SK-MEL-5 (cell line): Measurements from ENCODE around the gene ZNF550. TPM values are rescaled to one million over a fixed set of nuclear protein-coding genes. Genes with fewer than 3 reads are reported as not detected.
A peak's percentile ranks its signal among the peaks of the same experiment; 100 is the strongest.
"Not testable (repeated sequence)": the region's sequence is repeated elsewhere in the genome, so short reads cannot be mapped to it uniquely, and the experiment has no call there.

Source experiments
- DNase-seq: peaks from one replicate; pipeline ENCODE4 v3.0.0-alpha.2; 2016; ENCODE audit warnings: low read depth, low spot score
- in situ Hi-C: cut with HindIII; loops from 2 replicates; pipeline ENCODE4 v1.10.0; 2016; ENCODE audit warnings: low sequenced_read_pairs, high pct_unique_total_duplicates, low pct_unique_long_range_greater_than_20kb
- total RNA-seq: library from RNA; depleted of rRNA; stranded (reverse); fragments of >200 nt; shearing (Covaris generic); gene quantifications from 2 replicates; pipeline ENCODE4 v1.2.3, GENCODE V29; 2014

ZNF550 gene
- total RNA-seq, 1 experiment from 2014 or later: 7.1 TPM

DNA sequence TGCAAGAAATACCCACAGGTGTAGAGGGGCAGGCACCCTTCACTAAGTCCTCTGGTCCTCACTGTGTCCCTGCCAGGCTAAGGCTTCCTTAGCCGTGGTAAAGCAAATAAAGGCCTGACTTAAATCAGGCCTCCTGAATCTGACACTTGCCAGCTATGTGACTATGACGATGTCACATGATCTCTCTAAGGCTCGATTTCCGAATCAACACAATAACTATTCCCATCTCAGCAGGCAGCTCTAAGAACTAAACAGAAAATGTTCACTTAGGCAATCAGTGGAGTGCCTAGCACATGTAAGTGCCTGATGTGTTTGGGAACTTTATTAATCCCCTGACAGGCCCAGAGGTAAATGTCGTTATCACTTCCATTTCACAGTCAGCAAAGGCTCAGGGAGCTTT lies 2.0 kb downstream of the ZNF550 start:
- in situ Hi-C loops: no loop called here
- DNase-seq: no peak

DNA sequence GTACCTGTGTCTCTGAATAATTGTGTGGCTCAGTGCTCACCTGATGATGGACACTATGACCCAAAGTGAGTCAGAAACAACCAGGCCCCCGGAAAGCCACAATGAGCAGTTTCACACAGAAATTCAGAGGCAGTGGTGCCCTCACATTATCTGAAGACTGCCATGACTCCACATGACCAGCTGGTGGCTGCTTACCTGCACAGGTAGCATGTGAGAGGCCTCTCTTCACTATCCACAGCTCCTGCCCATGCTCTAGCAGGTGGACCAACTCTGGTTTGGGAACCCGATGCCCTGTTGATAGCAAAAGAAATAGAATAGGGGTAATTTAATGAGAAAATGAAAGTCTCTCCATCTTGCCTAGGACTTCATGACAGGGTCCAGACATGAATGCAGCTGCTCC lies 7.2 kb downstream of the ZNF550 start:
- DNase-seq: no peak
- in situ Hi-C loops: no loop called here

DNA sequence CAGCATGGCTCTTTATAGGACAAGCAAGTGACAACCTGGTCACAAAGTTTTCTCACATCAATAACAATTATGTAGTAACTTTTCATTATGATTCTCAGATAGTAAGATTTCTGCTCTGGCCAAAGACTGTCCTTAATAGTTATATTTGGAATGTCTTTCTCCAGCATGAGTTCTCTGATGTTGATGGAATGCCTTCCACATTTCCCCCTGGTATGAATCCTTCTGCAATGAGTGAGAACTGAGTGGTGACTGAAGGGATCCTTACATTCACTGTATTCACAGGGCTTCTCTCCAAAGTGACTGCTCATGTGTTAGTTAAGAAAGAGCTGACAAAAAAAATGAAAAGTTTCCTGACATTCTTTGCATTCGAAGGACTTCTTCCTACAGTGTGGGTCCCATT lies 13.2 kb downstream of the ZNF550 start:
- in situ Hi-C loops: no loop called here
- no peak for DNase-seq

DNA sequence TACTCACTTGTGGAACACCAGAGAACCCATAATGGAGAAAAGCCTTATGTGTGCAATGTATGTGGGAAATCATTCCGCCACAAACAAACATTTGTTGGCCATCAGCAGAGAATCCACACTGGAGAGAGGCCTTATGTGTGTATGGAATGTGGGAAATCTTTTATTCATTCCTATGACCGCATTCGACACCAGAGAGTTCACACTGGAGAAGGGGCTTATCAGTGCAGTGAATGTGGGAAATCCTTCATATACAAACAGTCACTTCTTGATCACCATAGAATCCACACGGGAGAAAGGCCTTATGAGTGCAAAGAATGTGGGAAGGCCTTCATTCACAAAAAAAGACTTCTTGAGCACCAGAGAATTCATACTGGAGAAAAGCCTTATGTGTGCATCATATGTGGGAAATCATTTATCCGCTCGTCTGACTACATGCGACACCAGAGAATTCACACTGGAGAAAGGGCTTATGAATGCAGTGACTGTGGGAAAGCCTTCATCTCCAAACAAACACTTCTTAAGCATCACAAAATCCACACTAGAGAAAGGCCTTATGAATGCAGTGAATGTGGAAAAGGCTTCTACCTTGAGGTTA lies 21.6 kb downstream of the ZNF550 start:
- DNase-seq: no peak
- in situ Hi-C loops: no loop called here

DNA sequence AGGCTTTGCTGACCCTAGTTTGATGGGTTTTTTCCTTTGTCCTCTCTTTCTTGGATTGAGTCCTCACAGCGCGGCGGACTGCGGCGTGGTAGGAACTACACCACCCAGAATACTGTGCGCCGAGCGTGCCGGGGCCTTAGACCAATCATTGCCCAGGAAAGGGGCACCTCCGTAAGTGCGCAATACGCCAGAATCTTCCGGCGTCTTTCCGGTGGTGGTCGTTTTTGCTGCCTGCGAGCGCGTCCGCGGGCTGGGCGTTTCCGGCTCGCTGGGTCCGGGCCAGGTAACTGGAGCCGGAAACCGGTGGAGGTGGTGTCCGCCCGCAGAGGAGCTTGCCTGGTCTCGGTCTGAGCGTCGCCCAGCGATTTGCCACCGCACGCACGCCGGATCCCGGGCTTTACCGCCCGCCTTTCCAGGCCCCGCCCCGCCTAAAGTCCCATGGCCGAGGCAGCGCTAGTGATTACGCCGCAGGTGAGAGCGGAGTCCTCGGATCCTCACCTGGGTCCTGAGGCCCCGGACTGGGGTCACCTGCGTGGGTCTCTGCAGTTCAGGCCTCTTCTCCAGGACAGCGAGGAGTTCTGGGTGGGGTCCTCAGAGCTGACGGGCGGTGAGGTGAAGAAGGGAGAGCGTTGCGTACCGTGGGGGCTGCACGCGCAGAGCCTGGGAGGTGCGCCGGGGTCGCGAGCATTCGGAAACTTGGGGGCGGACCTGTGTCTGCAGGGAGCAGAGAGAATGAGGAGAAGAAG lies 32.4 kb downstream of the ZNF550 start, which contains the start of gene ZNF549:
ZNF549 (plus strand) TSS at position 221 of the 746 bp plus-strand sequence; CDS start at position 439, 218 bp downstream.
- peak; percentile 91 for DNase-seq
- in situ Hi-C loops: no loop called here

DNA sequence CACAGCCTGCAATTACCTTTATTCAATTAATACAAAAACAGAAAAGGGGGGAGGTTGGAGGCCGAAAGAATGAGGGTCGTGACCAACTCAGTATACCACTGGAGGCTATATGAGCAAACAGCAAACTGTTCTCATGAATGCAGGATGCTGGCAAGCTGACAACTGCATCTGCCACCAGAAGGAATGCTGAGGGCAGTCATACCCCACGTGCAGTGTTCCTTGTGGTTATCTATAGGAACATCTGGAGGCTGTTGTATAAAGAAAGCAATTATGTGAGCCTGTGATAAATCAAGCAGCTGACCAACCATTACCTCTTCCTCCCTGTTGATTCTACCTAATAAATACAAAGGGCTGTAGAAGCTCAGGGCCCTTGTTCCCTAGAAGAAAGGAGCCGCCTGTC lies 41.6 kb downstream of the ZNF550 start:
- DNase-seq: peak; percentile 78

DNA sequence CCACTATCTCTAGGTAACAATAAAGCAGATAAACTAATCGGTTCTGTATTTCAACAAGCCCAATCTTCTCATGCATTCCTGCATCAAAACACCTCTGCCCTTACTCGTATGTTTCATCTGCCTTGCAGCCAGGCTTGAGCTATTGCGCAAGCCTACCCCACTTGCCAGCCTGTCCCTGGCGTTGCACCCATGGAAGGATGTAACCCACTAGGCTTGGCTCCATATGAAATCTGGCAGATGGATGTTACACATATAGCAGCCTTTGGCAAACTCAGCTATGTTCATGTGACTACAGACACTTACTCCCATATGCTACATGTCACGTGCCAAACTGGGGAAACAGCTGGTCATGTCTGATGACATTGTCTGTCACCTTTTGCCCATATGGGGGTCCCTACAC lies 44.4 kb downstream of the ZNF550 start:
- in situ Hi-C loops: no loop called here

More for the DNA sequence above, 41.6 kb downstream of the ZNF550 start:
- in situ Hi-C loops: not testable (repeated sequence)

DNA sequence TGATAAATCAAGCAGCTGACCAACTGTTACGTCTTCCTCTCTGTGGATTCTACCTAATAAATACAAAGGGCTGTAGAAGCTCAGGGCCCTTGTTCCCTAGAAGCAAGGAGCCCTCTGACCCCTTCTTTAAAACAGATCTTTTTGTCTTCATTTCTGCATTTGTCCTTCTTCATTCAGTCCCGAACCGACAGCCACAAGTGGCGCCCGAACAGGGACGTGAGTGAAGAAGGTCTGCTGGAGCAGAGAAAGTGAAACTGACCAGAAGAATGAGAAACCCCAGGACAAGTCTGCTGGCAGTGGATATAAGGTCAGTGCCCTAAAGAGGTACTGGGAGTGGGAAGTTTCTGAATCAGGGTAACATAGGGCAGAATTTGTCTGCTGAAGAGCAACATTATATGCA lies 46.8 kb downstream of the ZNF550 start:
- no peak for DNase-seq
- in situ Hi-C loops: no loop called here

More for the DNA sequence above, 44.4 kb downstream of the ZNF550 start:
- DNase-seq: no peak

DNA sequence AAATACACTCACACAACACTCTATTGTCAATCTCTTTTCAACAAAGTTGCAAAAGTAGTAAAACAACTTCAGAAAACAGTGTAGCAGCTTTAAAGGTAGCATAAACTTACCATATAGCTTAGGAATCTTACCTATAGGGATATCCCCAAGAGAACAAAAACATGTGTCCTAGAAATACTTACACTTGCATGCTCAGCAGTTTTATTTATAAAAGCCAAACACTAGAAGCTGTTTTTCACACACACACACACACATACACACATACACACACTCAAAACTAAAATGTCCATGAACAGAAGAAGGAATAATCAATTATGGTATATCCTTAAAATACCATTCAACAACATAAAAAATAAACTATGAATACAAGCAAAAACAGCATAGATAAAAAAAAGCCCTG lies 48.2 kb downstream of the ZNF550 start:
- in situ Hi-C loops: no loop called here

DNA sequence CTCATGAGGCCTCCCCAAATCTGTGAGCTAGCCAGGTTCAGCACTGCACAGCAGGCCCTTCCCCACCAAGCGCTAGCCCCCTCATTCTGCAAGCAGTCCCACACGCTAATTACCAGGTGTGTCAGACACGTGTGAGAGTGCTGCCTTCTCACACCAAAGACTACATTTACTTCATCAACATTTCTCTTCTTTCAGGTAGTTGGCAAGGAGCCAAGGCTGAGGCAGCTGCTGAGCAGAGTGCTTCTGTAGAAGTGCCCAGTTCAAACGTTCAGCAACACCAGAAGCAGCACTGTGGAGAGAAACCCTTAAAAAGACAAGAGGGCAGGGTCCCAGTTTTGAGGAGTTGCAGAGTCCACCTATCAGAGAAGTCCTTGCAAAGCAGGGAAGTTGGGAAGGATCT lies 53.5 kb downstream of the ZNF550 start:
- DNase-seq: no peak
- in situ Hi-C loops: no loop called here

More for the DNA sequence above, 48.2 kb downstream of the ZNF550 start:
- no peak for DNase-seq

DNA sequence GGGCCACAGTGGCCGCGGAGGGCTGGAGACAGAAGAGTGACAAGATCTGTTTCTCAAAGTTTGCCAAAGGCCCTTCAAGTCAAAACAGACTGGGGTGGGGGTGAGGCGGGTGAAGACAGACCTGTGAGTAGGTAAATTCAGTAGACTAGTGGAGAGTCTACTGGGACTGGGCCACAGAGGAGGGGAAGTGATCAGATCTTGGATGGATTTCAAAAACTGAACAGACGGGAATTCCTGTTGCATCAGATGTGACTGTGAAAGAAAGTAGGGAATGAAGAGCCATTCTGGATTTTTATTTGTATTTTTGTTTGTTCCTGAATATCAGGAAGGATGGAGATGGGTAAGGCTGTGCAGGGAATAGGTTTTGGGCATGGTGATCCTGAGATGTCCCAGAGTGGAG lies 59.3 kb downstream of the ZNF550 start:
- DNase-seq, in situ Hi-C loops: not testable (repeated sequence)

DNA sequence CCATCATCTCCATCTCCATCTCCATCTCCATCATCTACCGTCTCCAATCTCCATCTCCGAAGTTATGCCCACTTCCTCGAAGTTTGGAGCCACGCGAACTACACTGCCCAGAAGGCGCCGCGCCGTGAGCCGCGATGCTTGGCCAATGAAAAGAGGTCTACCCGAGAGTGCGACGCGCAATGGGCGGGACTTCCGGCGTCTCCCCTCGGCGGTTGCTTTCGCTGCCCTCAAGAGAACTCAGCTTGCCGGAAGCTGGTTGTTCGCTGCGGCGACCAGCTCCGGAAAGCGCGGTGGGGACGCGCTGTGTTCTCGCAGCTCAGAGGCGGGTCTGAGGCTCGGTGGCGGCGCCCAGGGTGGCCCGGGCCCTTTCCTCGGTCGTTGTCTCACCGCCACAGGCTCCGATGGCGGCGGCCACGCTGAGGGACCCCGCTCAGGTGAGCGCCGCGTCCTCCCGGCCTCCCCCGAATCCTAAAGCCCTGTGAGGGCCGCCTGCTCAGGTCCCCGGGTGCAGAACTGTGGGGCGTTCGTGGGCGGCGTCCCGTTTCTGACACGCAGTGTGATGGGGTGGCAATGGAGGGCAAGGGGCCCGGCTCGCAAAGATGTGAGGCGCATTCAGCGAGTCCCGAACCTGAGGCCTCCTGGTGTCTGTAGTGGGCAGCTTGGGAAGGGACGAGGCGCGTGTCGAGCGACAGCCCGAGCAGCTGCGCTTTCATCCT lies 59.8 kb downstream of the ZNF550 start, which contains the start of gene ZNF773:
ZNF773 (plus strand) TSS at position 259 of the 716 bp plus-strand sequence; CDS start at position 402, 143 bp downstream.
- DNase-seq: peak; percentile 93
- in situ Hi-C loops: not testable (repeated sequence)

DNA sequence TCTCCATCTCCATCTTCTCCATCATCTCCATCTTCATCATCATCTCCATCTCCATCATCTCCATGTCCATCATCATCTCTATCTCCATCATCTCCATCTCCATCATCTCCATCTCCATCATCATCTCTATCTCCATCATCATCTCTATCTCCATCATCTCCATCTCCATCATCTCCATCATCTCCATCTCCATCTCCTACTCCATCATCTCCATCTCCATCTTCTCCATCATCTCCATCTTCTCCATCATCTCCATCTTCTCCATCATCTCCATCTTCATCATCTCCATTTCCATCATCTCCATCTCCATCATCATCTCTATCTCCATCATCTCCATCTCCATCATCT lies 60.4 kb downstream of the ZNF550 start:
- DNase-seq, in situ Hi-C loops: not testable (repeated sequence)

DNA sequence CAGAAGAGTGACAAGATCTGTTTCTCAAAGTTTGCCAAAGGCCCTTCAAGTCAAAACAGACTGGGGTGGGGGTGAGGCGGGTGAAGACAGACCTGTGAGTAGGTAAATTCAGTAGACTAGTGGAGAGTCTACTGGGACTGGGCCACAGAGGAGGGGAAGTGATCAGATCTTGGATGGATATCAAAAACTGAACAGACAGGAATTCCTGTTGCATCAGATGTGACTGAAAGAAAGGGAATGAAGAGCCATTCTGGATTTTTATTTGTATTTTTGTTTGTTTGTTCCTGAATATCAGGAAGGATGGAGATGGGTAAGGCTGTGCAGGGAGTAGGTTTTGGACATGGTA lies 71.4 kb downstream of the ZNF550 start:
- in situ Hi-C loops: not testable (repeated sequence)

DNA sequence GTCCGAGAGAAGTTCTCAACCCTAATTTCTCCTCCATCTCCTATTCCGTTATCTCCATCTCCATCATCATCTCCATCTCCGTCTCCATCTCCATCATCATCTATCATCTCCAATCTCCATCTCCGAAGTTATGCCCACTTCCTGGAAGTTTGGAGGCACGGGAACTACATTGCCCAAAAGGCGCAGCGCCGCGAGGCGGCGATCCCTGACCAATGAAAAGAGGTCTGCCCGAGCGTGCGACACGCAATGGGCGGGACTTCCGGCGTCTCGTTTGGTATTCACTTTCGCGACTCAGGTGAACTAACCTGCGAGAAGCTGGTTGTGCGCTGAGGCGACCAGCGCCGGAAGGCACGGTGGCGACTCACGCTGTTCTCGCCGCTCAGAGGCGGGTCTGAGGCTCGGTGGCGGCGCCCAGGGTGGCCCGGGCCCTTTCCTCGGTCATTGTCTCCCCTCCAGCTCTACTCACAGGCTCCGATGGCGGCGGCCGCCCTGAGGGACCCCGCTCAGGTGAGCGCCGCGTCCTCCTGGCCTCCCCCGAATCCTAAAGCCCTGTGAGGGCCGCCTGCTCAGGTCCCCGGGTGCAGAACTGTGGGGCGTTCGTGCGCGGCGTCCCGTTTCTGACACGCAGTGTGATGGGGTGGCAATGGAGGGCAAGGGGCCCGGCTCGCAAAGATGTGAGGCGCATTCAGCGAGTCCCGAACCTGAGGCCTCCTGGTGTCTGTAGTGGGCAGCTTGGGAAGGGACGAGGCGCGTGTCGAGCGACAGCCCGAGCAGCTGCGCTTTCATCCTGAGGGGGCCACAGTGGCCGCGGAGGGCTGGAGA lies 72.0 kb downstream of the ZNF550 start, which contains the start of gene ZNF419:
ZNF419 (plus strand) TSS at position 274 of the 822 bp plus-strand sequence; CDS start at position 475, 201 bp downstream.
- DNase-seq: peak; percentile 85
- in situ Hi-C loops: not testable (repeated sequence)

More for the DNA sequence above, 71.4 kb downstream of the ZNF550 start:
- DNase-seq: not testable (repeated sequence)
